ENCODE data around the gene CMTM1. TPM values are rescaled to one million over a fixed set of nuclear protein-coding genes. Genes with fewer than 3 reads are reported as not detected.

Gene CMTM1
- total RNA-seq, 1 experiment from 2014 or later = 2.6 TPM

DNA sequence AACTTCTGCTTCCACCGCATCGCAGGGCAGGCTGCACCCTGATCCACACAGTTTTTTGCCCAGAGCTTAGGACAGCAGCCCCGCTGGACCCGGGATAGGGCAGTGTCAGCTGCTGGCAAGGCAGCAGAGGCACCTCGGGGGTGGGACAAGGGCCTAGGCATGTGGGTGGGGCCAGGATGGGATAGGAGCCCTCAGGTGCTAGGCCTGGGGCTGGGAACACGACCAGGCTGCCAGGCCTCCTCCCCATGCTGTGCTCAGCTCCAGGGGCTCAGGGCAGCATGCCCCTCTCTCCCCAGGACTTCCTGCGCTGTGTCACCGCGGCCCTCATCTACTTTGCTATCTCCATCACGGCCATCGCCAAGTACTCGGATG lies 42.9 kb downstream of the CMTM1 start:
- Histone ChIP-seq H4K91ac (ENCODE audit: insufficient read length, low read depth, low read length) (no peak overlapping the region), H3K23ac (ENCODE audit: insufficient read length, low read depth, low read length) (no peak overlapping the region), H3K4ac (ENCODE audit: low read depth, low read length) (no peak overlapping the region), H3T11ph (ENCODE audit: low read length) (no peak overlapping the region), H2BK15ac (ENCODE audit: low read depth, low read length) (no peak overlapping the region), H3K56ac (ENCODE audit: insufficient read length, low read depth, low read length) (no peak overlapping the region), H2BK5ac (ENCODE audit: insufficient read length, low read length) (no peak overlapping the region), H3K14ac (ENCODE audit: insufficient read depth, low read length) (no peak overlapping the region), H3K23me2 (ENCODE audit: insufficient read length, low read depth, low read length, poor library complexity, severe bottlenecking) (peaks cover 5% of the 10 kb centered on the region), H3K27me3 (ENCODE audit: insufficient read depth, low read length) (no peaks in the 10 kb centered on the region), H3K9ac (ENCODE audit: extremely low read depth, insufficient read length, low read length) (no peak overlapping the region), H2AK5ac (ENCODE audit: insufficient read length, low read length) (no peak overlapping the region), H3K9me3 (ENCODE audit: control insufficient read depth, low read depth, low read length) (no peaks in the 10 kb centered on the region), H4K8ac (replicated peaks; ENCODE audit: insufficient read length, low read depth, low read length) (no peak overlapping the region), H4K5ac (ENCODE audit: insufficient read length, low read depth, low read length) (no peak overlapping the region), H3K18ac (ENCODE audit: insufficient read length, low read depth, low read length) (no peak overlapping the region), H2BK120ac (ENCODE audit: low read depth, low read length, poor library complexity, severe bottlenecking) (no peak overlapping the region), H3K79me2 (ENCODE audit: insufficient read depth, low read length) (no peaks in the 10 kb centered on the region), H2AFZ (ENCODE audit: low read length) (no peak overlapping the region), H4K20me1 (ENCODE audit: control insufficient read depth, insufficient read depth, insufficient read length) (no peaks in the 10 kb centered on the region), H3K79me1 (ENCODE audit: insufficient read depth, low read depth, low read length, poor library complexity, severe bottlenecking) (no peaks in the 10 kb centered on the region), H2BK20ac (ENCODE audit: low read depth, low read length, poor library complexity, severe bottlenecking) (no peak overlapping the region), H3K4me1 (ENCODE audit: insufficient read depth, low read length) (no peaks in the 10 kb centered on the region), H2BK12ac (ENCODE audit: insufficient read length, low read depth, low read length) (no peak overlapping the region), H3K27ac (ENCODE audit: insufficient read length, low read depth, low read length) (no peak overlapping the region), H3K4me2 (ENCODE audit: insufficient read depth, insufficient read length, low read length) (no peak overlapping the region)
- Mint-ChIP-seq H3K4me3 (no peak overlapping the region), H3K27me3 (ENCODE audit: low read depth) (peaks cover 2% of the 10 kb centered on the region), H3K4me1 (peaks cover 15 to 27% of the 10 kb centered on the region in 2 experiments), H3K27ac (no peak overlapping the region), H3K9me3 (no peaks in the 10 kb centered on the region; a peak in 1 of 5 replicates), H3K36me3 (ENCODE audit: insufficient read depth in 1 of 3, low read depth in 3 of 3) (peaks cover 28 to 54% (median 45%) of the 10 kb centered on the region in 3 experiments; a peak in 6 of 7 replicates)
- TF ChIP-seq, protein P1, sequence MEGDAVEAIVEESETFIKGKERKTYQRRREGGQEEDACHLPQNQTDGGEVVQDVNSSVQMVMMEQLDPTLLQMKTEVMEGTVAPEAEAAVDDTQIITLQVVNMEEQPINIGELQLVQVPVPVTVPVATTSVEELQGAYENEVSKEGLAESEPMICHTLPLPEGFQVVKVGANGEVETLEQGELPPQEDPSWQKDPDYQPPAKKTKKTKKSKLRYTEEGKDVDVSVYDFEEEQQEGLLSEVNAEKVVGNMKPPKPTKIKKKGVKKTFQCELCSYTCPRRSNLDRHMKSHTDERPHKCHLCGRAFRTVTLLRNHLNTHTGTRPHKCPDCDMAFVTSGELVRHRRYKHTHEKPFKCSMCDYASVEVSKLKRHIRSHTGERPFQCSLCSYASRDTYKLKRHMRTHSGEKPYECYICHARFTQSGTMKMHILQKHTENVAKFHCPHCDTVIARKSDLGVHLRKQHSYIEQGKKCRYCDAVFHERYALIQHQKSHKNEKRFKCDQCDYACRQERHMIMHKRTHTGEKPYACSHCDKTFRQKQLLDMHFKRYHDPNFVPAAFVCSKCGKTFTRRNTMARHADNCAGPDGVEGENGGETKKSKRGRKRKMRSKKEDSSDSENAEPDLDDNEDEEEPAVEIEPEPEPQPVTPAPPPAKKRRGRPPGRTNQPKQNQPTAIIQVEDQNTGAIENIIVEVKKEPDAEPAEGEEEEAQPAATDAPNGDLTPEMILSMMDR (conservative IDR thresholded peaks at IDR 0.05) = no peak
- DNase-seq = no peak
- no CpG with 5 or more reads among the region's 12 CpGs for WGBS (ENCODE audit: extremely low coverage, insufficient read length, low lambda C conversion rate)

Measured in H9 (cell line).